Activated T-cell treated with anti-CD3 and anti-CD28 coated beads for 4 hours (primary cell): ENCODE data around the gene PNPLA7.

ENCODE experiments used
- DNase-seq: peaks from one replicate; pipeline ENCODE4 v3.0.0-alpha.2; 2020

Gene PNPLA7

DNA sequence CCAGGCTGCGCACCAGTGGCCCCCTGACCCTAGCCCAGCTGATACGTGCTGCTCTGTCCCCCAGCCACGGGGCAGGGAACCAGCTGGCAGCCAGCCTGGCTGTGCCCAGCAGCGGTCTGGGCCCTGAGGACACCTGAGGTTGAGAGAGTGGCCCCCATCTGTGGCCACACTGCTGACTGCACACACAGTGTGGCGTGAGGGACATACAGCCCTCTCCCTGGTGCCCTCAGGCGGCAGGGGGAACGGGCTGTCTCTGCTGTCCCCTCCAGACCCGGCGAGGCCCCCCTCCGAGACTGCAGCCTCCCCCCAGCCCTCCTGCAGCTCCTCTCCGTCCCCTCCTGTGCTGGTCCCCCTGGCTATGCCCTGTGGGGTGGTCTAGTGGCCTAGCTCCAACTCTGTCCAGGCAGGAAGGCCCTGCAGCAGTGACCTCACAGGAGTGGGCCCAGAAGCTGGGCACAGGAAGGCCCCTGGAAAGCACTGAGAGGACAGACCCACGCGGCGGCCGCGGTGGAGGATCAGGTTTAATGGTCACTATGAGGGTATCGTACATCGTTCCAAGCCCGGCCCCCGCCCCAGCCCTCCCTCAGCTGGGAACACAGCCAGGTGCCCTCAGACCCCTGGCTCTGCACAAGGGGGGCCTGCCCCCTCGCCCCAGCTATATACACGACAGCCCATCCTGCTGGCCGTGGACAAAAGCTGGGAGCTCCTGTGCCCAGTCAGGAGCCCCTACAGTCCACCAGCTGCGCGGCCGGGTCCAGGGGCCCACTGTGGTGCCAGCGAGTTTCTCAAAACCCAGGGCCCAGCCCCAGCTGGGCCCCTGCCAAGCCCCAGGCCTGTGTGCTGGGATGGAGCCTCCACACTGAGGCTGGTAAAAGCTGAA is 102.2 kb downstream of the PNPLA7 start:
- DNase-seq, result no peak

- no peak for DNase-seq
Observed at GRCh38 chr9:137446851-137447471, 103.2 kb downstream of the PNPLA7 start.

- no peak for DNase-seq
Observed at GRCh38 chr9:137445930-137446431, 104.2 kb downstream of the PNPLA7 start.

GRCh38 chr9:137445275-137445807 is 104.9 kb downstream of the PNPLA7 start:
- DNase-seq, result peak; percentile 90

DNA sequence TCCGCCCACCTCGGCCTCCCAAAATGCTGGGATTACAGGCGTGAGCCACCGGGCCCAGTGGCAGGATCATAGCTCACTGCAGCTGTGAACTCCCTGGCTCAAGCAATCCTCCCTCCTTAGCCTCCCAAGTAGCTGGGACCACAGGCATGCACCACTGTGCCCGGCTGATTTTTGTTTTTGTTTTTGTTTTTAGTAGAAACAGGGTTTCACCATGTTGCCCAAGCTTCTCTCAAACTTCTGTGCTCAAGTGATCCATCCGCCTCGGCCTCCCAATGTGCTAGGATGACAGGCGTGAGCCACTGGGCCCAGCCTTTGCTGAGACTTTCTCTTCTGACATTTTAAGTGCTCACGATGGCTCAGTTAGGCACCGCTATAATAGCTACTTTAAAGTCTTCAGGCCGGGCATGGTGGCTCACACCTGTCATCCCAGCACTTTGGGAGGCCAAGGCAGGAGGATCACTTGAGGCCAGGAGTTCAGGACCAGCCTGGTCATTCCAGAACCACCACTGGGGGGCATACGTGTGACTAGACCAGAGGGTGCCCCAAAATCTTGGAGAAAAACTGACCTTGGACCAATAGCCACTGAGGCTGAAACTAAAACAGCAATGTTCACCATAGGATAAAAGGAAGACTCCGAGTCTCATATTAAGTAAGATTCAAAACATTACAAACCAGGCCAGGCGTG is 106.0 kb downstream of the PNPLA7 start:
- no peak for DNase-seq

GRCh38 chr9:137441935-137442321 is 108.3 kb downstream of the PNPLA7 start:
- no peak for DNase-seq

DNA sequence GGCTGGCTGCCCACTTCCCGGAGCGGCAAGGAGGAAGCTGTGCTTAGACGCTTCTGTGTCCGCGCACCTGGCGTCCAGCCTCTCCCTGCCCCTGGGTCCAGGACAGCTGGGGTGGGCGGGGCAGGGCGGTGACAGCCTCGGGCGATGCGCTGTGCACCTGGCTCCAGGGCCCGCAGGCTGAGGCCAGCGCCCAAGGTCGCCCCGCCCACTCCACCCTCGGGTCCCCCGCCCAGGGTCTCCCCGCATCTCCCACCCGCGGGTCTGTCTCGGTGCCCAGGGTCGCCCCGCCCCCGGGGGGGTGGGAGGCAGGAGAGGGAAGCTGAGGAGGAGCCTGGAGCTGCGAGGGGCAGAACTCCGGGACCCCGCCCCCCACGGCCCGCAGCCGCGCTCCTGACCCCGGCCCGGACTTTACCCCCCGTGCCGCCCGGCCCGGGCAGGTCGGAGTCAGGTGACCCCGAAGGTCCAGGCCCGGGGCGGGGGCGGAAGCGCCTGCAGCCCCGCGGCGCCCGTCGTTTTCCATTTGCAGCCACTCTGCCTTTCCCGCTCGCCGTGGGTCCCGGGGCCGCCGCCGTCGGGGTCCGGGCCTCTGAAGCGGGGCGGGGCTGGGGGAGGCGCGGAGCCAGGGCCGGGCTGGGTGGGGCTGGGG is 108.8 kb downstream of the PNPLA7 start, which contains the start of gene ENTPD8:
Gene ENTPD8, minus strand, starts transcription at position 69 of the 646 bp plus-strand sequence. CDS start 3,072 bp downstream, outside the sequence.
- no peak for DNase-seq

- no peak for DNase-seq
Observed at GRCh38 chr9:137439158-137439714, 111.0 kb downstream of the PNPLA7 start.

GRCh38 chr9:137438591-137439157 is 111.5 kb downstream of the PNPLA7 start:
- DNase-seq, result no peak

- no peak for DNase-seq
Observed at GRCh38 chr9:137437691-137438590, 112.3 kb downstream of the PNPLA7 start.

DNA sequence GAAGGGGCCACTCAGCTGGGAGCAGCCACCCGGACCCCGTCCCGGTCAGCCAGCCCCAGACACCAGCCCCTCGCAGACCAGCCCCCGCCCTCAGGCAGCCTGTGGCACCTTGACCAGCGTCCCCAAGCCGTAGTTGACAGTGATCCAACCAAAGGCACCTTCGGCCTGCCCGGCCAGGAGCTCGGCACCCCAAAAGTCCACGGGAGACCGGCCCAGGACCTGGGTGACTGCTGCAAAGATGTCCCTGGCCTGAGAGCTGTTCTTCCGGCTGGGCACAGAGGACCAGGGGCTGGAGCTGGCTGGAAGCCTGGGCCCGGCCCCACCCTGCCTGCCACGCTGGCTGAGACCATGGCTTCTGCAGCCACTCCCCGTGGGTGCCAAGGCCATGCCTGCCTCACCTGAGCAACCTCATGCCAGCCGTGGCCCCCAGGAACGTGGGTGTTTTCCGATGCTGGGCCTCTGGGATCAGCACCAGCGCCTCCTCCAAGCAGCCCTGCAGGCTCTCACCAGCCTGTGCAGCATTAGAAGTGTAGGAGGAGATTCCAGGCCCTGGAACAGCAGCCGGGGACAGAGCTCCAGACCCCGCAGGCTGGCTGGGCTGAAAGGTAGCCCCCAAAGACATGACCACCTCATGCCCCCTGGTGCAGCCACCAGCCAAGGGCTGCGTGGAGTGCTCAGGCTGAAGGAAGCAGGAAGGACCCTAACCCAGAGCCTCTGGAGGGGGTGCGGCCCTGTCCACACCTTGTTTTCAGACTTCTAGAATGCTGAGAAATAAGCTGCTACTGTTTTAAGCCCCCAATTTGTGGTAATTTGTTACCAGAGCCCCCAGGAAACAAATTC is 113.2 kb downstream of the PNPLA7 start:
- DNase-seq, result no peak

GRCh38 chr9:137435980-137436760 is 114.0 kb downstream of the PNPLA7 start:
- DNase-seq, result no peak

DNA sequence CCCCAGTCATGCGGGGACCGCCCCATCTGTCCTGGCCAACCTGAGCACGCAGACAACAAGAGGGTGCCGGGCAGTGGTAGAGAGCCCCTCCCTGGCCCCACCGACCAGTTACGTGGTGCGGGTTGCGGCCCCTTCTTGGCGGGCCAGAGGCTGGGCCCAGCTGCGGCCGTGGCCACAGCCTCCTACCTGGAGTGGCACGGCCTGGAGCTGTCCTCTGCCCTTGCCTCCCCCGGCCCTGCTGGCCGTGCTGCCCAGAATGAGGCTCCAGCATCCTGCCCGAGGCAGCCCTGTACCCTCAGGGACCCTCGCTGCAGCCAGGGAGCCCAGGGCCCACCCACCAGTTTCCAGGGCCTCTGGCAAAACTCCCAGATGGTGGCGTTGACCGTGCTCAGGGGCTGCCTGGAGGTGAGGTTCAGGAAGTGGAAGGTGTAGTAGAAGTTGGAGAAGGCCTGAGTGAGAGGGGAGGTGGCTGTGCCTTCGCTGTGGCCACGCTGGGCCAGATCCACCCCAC is 114.8 kb downstream of the PNPLA7 start:
- no peak for DNase-seq

GRCh38 chr9:137434498-137435380 is 115.5 kb downstream of the PNPLA7 start:
- no peak for DNase-seq

GRCh38 chr9:137433916-137434431 is 116.2 kb downstream of the PNPLA7 start:
- DNase-seq, result no peak

GRCh38 chr9:137433349-137433915 is 116.8 kb downstream of the PNPLA7 start:
- DNase-seq, result no peak
